IPS DF 6.9 (cell line): ENCODE results near the gene UBE2C.
A peak's percentile ranks its signal among the peaks of the same experiment; 100 is the strongest.
"Not testable (repeated sequence)": the region's sequence is repeated elsewhere in the genome, so short reads cannot be mapped to it uniquely, and the experiment has no call there.

Source experiments
- DNase-seq: peaks from one replicate; pipeline ENCODE4 v3.0.0-alpha.2; 2013; ENCODE audit warnings: low read depth, low spot score
- H3K27ac ChIP-seq: one replicate; pipeline ENCODE4 v1.5.1; 2013; ENCODE audit warnings: low read length, control low read depth
- H3K27me3 ChIP-seq: 2 replicates; pipeline ENCODE4 v1.6.1; 2013; ENCODE audit warnings: mild to moderate bottlenecking, low read length; ENCODE audit not compliant: control insufficient read depth, insufficient read depth
- H3K36me3 ChIP-seq: 2 replicates; pipeline ENCODE4 v1.6.1; 2013; ENCODE audit warnings: low read length; ENCODE audit not compliant: control insufficient read depth, insufficient read depth
- H3K4me1 ChIP-seq: 2 replicates; pipeline ENCODE4 v1.6.1; 2013; ENCODE audit warnings: low read length; ENCODE audit not compliant: control insufficient read depth, insufficient read depth
- H3K4me3 ChIP-seq: 2 replicates; pipeline ENCODE4 v1.5.1; 2013; ENCODE audit warnings: mild to moderate bottlenecking, low read length
- H3K9me3 ChIP-seq: 2 replicates; pipeline ENCODE4 v1.6.1; 2013; ENCODE audit warnings: low read length, inconsistent platforms; ENCODE audit not compliant: control insufficient read depth, insufficient read depth
- WGBS: extraction: QIAGEN DNeasy Blood & Tissue Kit; methylation state at CpG from one replicate; pipeline ENCODE4 v1.1.7; 2013; ENCODE audit warnings: mixed read lengths, missing lambda C conversion rate; ENCODE audit not compliant: insufficient read length, insufficient coverage; 5-methylcytosine and 5-hydroxymethylcytosine counted together

The UBE2C gene

DNA sequence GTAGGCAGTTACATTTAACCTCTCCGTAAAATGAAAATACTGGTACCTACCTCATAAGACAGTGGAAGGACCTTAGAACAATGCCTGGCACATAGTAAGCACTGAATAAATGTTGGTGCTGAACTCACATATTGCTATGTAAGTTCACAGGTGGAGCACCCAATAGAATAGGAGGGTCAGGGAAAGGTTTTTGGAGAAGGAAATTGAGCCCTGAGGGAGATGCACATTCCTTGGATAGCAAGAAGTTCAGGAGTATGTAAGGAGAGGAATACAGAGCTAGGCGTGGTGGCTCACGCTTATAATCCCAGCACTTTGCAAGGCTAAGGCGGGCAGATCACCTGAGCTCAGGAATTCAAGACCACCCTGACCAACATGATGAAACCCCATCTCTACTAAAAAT lies 7.0 kb downstream of the UBE2C start:
- no peaks in the 10 kb centered on the region; the same call in 1 of the 2 replicates for H3K27me3 ChIP-seq
- peaks cover 13% of the 10 kb centered on the region for H3K36me3 ChIP-seq
- no peak overlapping the region for H3K4me3 ChIP-seq
- H3K4me1 ChIP-seq = peaks cover 2% of the 10 kb centered on the region; the same call in 1 of the 2 replicates
- no peaks in the 10 kb centered on the region for H3K9me3 ChIP-seq
- WGBS = no CpG with 5 or more reads among the region's 4 CpGs
- no peak overlapping the region for H3K27ac ChIP-seq
- DNase-seq = no peak

DNA sequence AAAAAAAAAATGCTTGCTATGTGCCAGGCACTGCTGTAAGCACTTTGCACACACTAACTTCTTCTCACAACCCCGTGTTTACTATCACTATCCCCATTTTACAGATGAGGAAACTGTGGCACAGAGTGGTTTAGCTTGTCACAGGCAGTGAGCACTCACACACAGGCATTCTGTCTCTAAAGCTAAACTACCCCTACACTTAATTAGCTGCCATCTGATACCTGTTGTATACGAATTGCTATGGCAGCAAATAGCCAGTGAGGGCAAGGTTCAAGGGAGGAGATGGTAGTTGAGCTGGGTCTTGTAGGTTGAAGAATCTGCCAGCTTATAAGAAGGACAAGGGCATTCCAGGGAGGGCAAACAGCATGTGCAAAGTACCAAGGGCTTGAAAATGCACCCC lies 9.5 kb downstream of the UBE2C start:
- peaks cover 2% of the 10 kb centered on the region; the same call in 1 of the 2 replicates for H3K4me1 ChIP-seq
- no CpG with 5 or more reads among the region's 2 CpGs for WGBS
- no peaks in the 10 kb centered on the region; the same call in 1 of the 2 replicates for H3K36me3 ChIP-seq
- DNase-seq = no peak
- no peaks in the 10 kb centered on the region for H3K9me3 ChIP-seq
- H3K27ac ChIP-seq = no peak overlapping the region
- H3K27me3 ChIP-seq = no peaks in the 10 kb centered on the region; the same call in 1 of the 2 replicates
- H3K4me3 ChIP-seq = no peak overlapping the region

DNA sequence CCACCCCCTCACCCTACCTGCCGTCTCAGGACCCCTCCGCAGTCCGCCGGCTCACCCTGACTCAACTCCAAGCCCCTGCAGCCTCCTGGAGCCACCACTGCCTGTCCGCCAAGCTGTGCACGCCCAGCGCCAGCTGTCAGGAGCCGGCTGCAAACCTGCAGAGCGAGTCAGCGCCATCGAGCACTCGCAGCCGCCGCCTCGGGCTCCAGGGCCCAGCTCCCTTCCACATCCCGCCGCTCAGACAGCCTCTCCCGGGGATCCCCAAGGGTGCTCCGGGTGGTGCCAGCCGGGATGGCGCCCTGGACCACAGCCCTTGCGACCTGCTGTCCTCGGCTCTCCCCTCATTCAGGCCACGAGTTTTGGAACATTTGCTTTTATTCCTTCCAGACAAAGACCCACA lies 10.4 kb downstream of the UBE2C start:
- H3K9me3 ChIP-seq = no peaks in the 10 kb centered on the region
- no peak for DNase-seq
- H3K4me3 ChIP-seq = no peak overlapping the region
- H3K36me3 ChIP-seq = no peaks in the 10 kb centered on the region; the same call in 1 of the 2 replicates
- no CpG with 5 or more reads among the region's 24 CpGs for WGBS
- no peak overlapping the region for H3K27ac ChIP-seq
- peaks cover 2% of the 10 kb centered on the region; the same call in 1 of the 2 replicates for H3K4me1 ChIP-seq
- H3K27me3 ChIP-seq = no peaks in the 10 kb centered on the region; the same call in 1 of the 2 replicates

DNA sequence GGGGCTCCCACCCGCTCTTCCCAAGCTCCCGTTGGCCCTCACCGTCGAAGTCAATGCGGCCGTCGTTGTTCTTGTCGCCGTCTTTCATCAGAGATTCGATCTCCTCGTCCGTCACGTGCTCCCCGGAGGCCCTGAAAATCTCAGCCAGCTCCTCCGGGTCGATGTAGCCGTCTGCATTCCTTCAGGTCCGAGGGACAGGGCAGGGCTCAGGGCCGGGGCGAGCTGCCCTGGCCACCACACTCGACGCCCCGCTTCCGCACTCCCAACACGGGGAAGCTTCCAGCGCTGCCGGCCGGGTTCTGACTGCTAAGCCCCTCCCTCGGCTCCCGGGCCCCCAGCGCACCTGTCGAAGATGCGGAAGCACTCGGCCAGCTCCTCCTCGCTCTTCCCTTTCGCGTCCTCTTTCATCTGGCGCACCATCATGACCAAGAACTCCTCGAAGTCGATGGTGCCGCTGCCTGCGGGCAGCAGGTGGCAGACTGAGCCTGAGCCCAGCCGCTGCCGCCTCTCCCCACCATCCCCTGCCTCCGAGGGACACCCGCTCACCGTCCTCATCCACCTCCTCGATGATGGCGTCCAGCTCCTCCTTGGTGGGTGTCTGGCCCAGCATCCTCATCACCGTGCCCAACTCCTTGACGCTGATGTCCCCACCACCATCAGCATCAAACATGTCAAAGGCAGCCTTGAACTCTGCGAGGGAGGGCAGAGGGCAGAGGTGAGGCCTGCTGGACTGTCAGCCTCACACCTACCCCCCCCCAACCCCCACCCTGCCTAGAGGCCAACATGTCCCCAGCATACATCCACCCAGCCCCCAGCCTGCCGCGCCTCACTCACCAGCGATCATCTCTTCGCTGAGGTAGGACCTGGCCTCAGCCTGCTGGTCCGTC lies 11.7 kb downstream of the UBE2C start:
- WGBS = no CpG with 5 or more reads among the region's 57 CpGs

GRCh38 chr20:45826381-45827019 lies 14.1 kb downstream of the UBE2C start:
- H3K36me3 ChIP-seq = no peaks in the 10 kb centered on the region; the same call in 1 of the 2 replicates
- no peak overlapping the region for H3K4me3 ChIP-seq
- WGBS = no CpG with 5 or more reads among the region's 6 CpGs
- DNase-seq = no peak
- no peaks in the 10 kb centered on the region for H3K9me3 ChIP-seq
- no peak overlapping the region for H3K27ac ChIP-seq
- peaks cover 2% of the 10 kb centered on the region; the same call in 1 of the 2 replicates for H3K4me1 ChIP-seq
- H3K27me3 ChIP-seq = no peaks in the 10 kb centered on the region; the same call in 1 of the 2 replicates

More for the DNA sequence above, 11.7 kb downstream of the UBE2C start:
- peaks cover 2% of the 10 kb centered on the region; the same call in 1 of the 2 replicates for H3K4me1 ChIP-seq
- peak overlapping the region; percentile 3; the same call in 1 of the 2 replicates for H3K4me3 ChIP-seq
- peak; percentile 58 for DNase-seq
- no peaks in the 10 kb centered on the region for H3K9me3 ChIP-seq
- no peak overlapping the region for H3K27ac ChIP-seq
- H3K36me3 ChIP-seq = no peaks in the 10 kb centered on the region; the same call in 1 of the 2 replicates
- H3K27me3 ChIP-seq = no peaks in the 10 kb centered on the region; the same call in 1 of the 2 replicates

DNA sequence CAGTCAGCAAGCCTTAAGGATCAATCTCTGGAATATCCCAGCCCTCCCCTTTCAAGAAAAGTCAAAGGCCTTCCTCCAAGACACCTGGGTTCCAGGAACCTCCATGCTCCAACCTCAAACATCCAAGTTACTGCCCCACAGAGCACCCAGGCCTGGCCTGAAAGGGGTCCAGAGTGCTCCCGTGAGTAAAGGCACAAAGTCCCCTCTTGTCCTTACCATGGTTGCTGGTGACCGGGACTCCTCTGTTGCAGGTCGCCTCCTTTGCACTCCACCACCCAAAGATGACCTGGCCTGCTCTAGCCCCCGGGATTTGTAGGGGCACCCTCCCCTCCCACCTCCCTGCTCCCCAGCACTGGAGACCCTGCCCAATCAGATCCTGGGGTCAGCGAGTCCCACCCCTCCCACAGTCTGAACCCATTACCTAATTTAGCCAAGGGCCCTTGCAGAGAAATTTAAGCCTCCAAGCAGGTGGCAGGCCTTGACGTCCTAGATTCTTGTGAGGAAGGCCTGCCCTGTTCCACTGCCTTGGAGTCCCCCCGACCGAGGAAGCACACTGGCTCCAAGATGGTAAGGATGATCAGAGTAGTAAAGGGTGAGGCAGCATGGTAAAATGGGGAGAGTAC lies 14.7 kb downstream of the UBE2C start, which contains the start of gene TNNC2:
TNNC2 (minus strand) TSS at position 283 of the 623 bp plus-strand sequence; CDS start at position 219, 64 bp downstream.
- Histone ChIP-seq H3K4me1 (peaks cover 2% of the 10 kb centered on the region; the same call in 1 of the 2 replicates), H3K9me3 (no peaks in the 10 kb centered on the region), H3K36me3 (no peaks in the 10 kb centered on the region; the same call in 1 of the 2 replicates), H3K27ac (no peak within 1 kb of the TSS), H3K27me3 (no peaks in the 10 kb centered on the region; the same call in 1 of the 2 replicates), H3K4me3 (no peak within 1 kb of the TSS)
- WGBS = no CpG with 5 or more reads among the region's 8 CpGs
- DNase-seq = no peak

DNA sequence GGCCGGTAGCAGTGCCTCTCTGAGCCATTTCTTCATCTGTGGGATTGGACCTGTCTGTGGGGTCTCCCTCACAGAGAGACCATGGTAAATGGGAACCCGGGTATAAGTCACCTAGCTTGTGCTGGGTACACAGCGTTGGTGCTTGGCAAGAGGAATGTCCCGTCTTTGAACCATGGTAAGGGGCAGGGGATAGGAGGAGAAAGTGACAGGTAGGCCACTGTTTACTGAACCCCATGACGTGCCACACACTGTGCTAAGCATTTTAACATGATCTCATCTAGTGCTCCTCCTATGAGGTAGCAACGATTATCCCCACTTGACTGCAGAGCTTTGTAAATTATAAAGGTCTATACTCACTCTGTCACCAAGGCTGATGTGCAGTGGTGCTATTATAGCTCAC lies 15.3 kb downstream of the UBE2C start:
- no peaks in the 10 kb centered on the region; the same call in 1 of the 2 replicates for H3K36me3 ChIP-seq
- no peak overlapping the region for H3K27ac ChIP-seq
- peaks cover 2% of the 10 kb centered on the region; the same call in 1 of the 2 replicates for H3K4me1 ChIP-seq
- no peaks in the 10 kb centered on the region; the same call in 1 of the 2 replicates for H3K27me3 ChIP-seq
- WGBS = no CpG with 5 or more reads among the region's 6 CpGs
- no peak overlapping the region for H3K4me3 ChIP-seq
- H3K9me3 ChIP-seq = no peaks in the 10 kb centered on the region
- no peak for DNase-seq

DNA sequence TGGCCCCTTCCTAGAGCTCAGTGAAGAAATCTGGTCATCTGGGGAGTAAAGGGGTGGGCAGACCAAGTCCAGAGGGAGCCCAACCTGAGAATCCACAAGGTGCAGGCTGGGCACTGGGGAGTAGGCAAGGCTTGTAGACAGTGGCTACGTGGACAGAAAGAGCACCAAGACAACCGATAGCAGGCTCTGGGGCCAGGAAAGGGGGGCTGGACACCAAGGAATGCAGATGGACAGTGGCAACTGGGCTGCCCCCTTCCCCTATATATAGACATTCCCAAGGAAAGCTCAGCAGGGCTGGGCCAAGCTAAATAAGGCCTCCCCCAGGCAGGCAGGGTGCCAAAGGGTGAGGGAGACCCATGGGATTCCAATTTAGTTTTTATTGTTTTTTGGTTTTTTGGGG lies 16.1 kb downstream of the UBE2C start:
- Histone ChIP-seq H3K27ac (no peak overlapping the region), H3K4me1 (peaks cover 4% of the 10 kb centered on the region; the same call in 1 of the 2 replicates), H3K27me3 (no peaks in the 10 kb centered on the region), H3K9me3 (no peaks in the 10 kb centered on the region), H3K36me3 (no peaks in the 10 kb centered on the region), H3K4me3 (no peak overlapping the region)
- no CpG with 5 or more reads among the region's 2 CpGs for WGBS
- no peak for DNase-seq

DNA sequence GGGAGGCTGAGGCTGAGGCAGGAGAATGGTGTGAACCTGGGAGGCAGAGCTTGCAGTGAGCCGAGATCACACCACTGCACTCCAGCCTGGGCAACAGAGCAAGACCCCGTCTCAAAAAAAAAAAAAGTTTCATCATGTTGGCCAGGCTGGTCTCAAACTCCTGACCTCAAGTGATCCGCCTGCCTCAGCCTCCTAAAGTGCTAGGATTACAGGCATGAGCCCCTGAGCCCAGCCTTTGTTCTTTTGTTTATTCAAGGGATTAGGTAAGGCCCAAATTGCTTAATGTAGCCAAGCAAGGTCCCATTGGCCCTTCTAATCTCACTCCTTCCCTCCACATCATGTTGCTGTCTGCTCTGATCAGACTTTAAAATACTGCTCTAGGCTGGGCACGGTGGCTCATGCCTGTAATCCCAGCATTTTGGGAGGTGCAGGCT lies 17.2 kb downstream of the UBE2C start:
- H3K36me3 ChIP-seq, H3K27me3 ChIP-seq, H3K4me1 ChIP-seq, H3K27ac ChIP-seq, H3K9me3 ChIP-seq, DNase-seq, H3K4me3 ChIP-seq: not testable (repeated sequence)
- WGBS = no CpG with 5 or more reads among the region's 4 CpGs

DNA sequence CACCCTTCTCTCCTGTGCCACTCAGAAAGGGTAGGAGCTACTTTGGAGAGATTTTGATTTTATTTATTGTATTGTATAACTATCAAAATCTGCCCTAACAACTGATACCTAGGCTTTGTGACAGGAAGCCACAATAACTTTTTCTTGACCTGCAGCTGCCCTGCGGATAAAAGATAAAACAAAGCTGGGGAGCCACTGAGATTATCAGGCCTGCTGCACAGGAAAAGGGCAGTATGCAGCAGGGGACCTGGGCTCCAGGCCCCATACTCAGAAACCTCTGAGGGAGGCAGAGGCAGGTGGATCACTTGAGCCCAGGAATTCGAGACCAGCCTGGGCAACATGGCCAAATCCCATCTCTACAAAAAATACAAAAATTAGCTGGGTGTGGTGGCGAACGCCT lies 20.2 kb downstream of the UBE2C start:
- H3K4me1 ChIP-seq = peaks cover 4% of the 10 kb centered on the region; the same call in 1 of the 2 replicates
- no peak for DNase-seq
- no CpG with 5 or more reads among the region's 4 CpGs for WGBS

More for the DNA sequence above, 20.2 kb downstream of the UBE2C start:
- Histone ChIP-seq H3K9me3 (no peaks in the 10 kb centered on the region), H3K27ac (no peak overlapping the region), H3K4me3 (no peak overlapping the region), H3K27me3 (no peaks in the 10 kb centered on the region), H3K36me3 (no peaks in the 10 kb centered on the region)
